Mammary epithelial cell (primary cell): ENCODE data around the gene CHADL.

Source experiments
- CTCF ChIP-seq, 2 donors: IDR thresholded peaks in 1 of 2; conservative IDR thresholded peaks in 1 of 2; 2 replicates each; pipeline ENCODE4 v1.5.1; 2011 to 2012; ENCODE audit warnings: inconsistent platforms in 2 of 2, low read length in 2 of 2, mild to moderate bottlenecking in 2 of 2, control low read depth in 1 of 2, low read depth in 1 of 2; ENCODE audit not compliant: insufficient read depth in 1 of 2; ENCODE audit errors: extremely low read depth in 1 of 2
- EZH2 ChIP-seq: IDR thresholded peaks from 2 replicates; pipeline ENCODE4 v1.6.1; 2012; ENCODE audit warnings: low read length, inconsistent platforms, borderline replicate concordance

GRCh38 chr22:41226723-41227655 lies 13.7 kb downstream of the CHADL start:
- TF ChIP-seq CTCF (conservative IDR thresholded peaks at IDR 0.05 in 1 of 2, IDR thresholded peaks at IDR 0.05 in 1 of 2; ENCODE audit: extremely low read depth in 1 of 2, insufficient read depth in 1 of 2, low read depth in 1 of 2, low read length in 2 of 2) (no peak), EZH2 (no peak)
